ENCODE results near the gene MSH3. TPM values are rescaled to one million over a fixed set of nuclear protein-coding genes. Genes with fewer than 3 reads are reported as not detected.

MSH3 gene
- total and polyA plus RNA-seq, 2 of the 8 experiments (the other 6 are each of a cell fraction or from before 2014, with no cell fraction given) = 3.6 to 22.6 TPM

- TF ChIP-seq CHD7 (IDR thresholded peaks at IDR 0.05; ENCODE audit: insufficient replicate concordance, low read length) (no peak), HDAC6 (IDR thresholded peaks at IDR 0.05; ENCODE audit: low read depth, low read length) (no peak), EP300 (IDR thresholded peaks at IDR 0.05; ENCODE audit: borderline replicate concordance in 1 of 2, low read depth in 2 of 2, low read length in 2 of 2) (no peak), BACH1 (IDR thresholded peaks at IDR 0.05; ENCODE audit: low read length) (no peak), KDM5A (IDR thresholded peaks at IDR 0.05; ENCODE audit: low read length) (no peak), CREB1 (IDR thresholded peaks at IDR 0.05) (no peak), GTF2F1 (IDR thresholded peaks at IDR 0.05; ENCODE audit: borderline replicate concordance, low read depth, low read length) (no peak)
Observed at GRCh38 chr5:80696450-80696849, 42.0 kb downstream of the MSH3 start (continued).

Data from H1 (cell line).